Measurements from ENCODE around the gene C1orf50. TPM values are rescaled to one million over a fixed set of nuclear protein-coding genes. Genes with fewer than 3 reads are reported as not detected.
"Not testable (repeated sequence)": the region's sequence is repeated elsewhere in the genome, so short reads cannot be mapped to it uniquely, and the experiment has no call there.

Gene C1orf50
- total RNA-seq, 1 experiment from 2014 or later, result 3.8 TPM

GRCh38 chr1:42786097-42786496 is 19.0 kb downstream of the C1orf50 start:
- Histone ChIP-seq H3K36me3 (peaks cover 6% of the 10 kb centered on the region), H3K4me1 (no peaks in the 10 kb centered on the region), H3K27ac (no peak overlapping the region), H3K9me3 (replicated peaks) (no peaks in the 10 kb centered on the region), H3K27me3 (no peaks in the 10 kb centered on the region), H3K4me3 (no peak overlapping the region)
- no peak for DNase-seq

- Histone ChIP-seq H3K27me3 (no peaks in the 10 kb centered on the region), H3K27ac (no peak overlapping the region), H3K36me3 (peaks cover 2% of the 10 kb centered on the region; the same call in 1 of the 2 replicates), H3K9me3 (replicated peaks) (no peaks in the 10 kb centered on the region), H3K4me3 (no peak overlapping the region), H3K4me1 (no peaks in the 10 kb centered on the region)
- DNase-seq, result no peak
Measured at GRCh38 chr1:42788021-42788420, 21.0 kb downstream of the C1orf50 start.

- H3K36me3 ChIP-seq, result no peaks in the 10 kb centered on the region
- DNase-seq, result no peak
- no peaks in the 10 kb centered on the region for H3K4me1 ChIP-seq
- H3K9me3 ChIP-seq (replicated peaks), result no peaks in the 10 kb centered on the region
- H3K27ac ChIP-seq, result no peak overlapping the region
- H3K4me3 ChIP-seq, result no peak overlapping the region
- H3K27me3 ChIP-seq, result no peaks in the 10 kb centered on the region
Measured at GRCh38 chr1:42793824-42794223, 26.8 kb downstream of the C1orf50 start.

- no peaks in the 10 kb centered on the region for H3K36me3 ChIP-seq
- H3K9me3 ChIP-seq (replicated peaks), result no peaks in the 10 kb centered on the region
- no peak for DNase-seq
- no peak overlapping the region for H3K4me3 ChIP-seq
- no peaks in the 10 kb centered on the region for H3K4me1 ChIP-seq
- no peak overlapping the region for H3K27ac ChIP-seq
- no peaks in the 10 kb centered on the region for H3K27me3 ChIP-seq
Measured at GRCh38 chr1:42797414-42797813, 30.4 kb downstream of the C1orf50 start.

- Histone ChIP-seq H3K36me3 (no peaks in the 10 kb centered on the region), H3K9me3 (replicated peaks) (no peaks in the 10 kb centered on the region), H3K4me1 (no peaks in the 10 kb centered on the region), H3K27me3 (no peaks in the 10 kb centered on the region), H3K27ac (no peak overlapping the region), H3K4me3 (no peak overlapping the region)
- no peak for DNase-seq
Measured at GRCh38 chr1:42797979-42798378, 30.9 kb downstream of the C1orf50 start.

- no peak overlapping the region for H3K27ac ChIP-seq
- no peak overlapping the region for H3K4me3 ChIP-seq
- no peaks in the 10 kb centered on the region; the same call in 1 of the 2 replicates for H3K36me3 ChIP-seq
- H3K27me3 ChIP-seq, result no peaks in the 10 kb centered on the region
- no peaks in the 10 kb centered on the region; the same call in 1 of the 2 replicates for H3K9me3 ChIP-seq (replicated peaks)
- no peak for DNase-seq
- H3K4me1 ChIP-seq, result peaks cover 9% of the 10 kb centered on the region
Measured at GRCh38 chr1:42801832-42802473, 34.9 kb downstream of the C1orf50 start.

GRCh38 chr1:42806171-42806570 is 39.1 kb downstream of the C1orf50 start:
- Histone ChIP-seq H3K27me3 (no peaks in the 10 kb centered on the region), H3K27ac (no peak overlapping the region), H3K4me1 (peaks cover 18% of the 10 kb centered on the region), H3K4me3 (no peak overlapping the region), H3K9me3 (replicated peaks) (no peaks in the 10 kb centered on the region; the same call in 1 of the 2 replicates), H3K36me3 (no peaks in the 10 kb centered on the region; the same call in 1 of the 2 replicates)
- DNase-seq, result no peak

GRCh38 chr1:42806593-42806992 is 39.5 kb downstream of the C1orf50 start:
- Histone ChIP-seq H3K27ac (peak overlapping the region; percentile 67), H3K4me1 (peaks cover 18% of the 10 kb centered on the region), H3K36me3 (no peaks in the 10 kb centered on the region; the same call in 1 of the 2 replicates), H3K4me3 (no peak overlapping the region), H3K9me3 (replicated peaks) (no peaks in the 10 kb centered on the region; the same call in 1 of the 2 replicates), H3K27me3 (no peaks in the 10 kb centered on the region)
- no peak for DNase-seq

GRCh38 chr1:42807056-42807668 is 40.1 kb downstream of the C1orf50 start:
- Histone ChIP-seq H3K9me3 (replicated peaks) (no peaks in the 10 kb centered on the region; the same call in 1 of the 2 replicates), H3K4me3 (no peak overlapping the region), H3K36me3 (no peaks in the 10 kb centered on the region; the same call in 1 of the 2 replicates), H3K27me3 (no peaks in the 10 kb centered on the region), H3K27ac (peak overlapping the region; percentile 67), H3K4me1 (peaks cover 18% of the 10 kb centered on the region)
- DNase-seq, result peak; percentile 72 to 90

GRCh38 chr1:42814815-42815214 is 47.8 kb downstream of the C1orf50 start:
- H3K9me3 ChIP-seq (replicated peaks); DNase-seq; H3K27ac ChIP-seq; H3K4me3 ChIP-seq; H3K36me3 ChIP-seq; H3K27me3 ChIP-seq: not testable (repeated sequence)
- peaks cover 14% of the 10 kb centered on the region for H3K4me1 ChIP-seq

GRCh38 chr1:42815941-42816584 is 49.0 kb downstream of the C1orf50 start:
- Histone ChIP-seq H3K36me3 (peaks cover 3% of the 10 kb centered on the region; the same call in 1 of the 2 replicates), H3K9me3 (replicated peaks) (no peaks in the 10 kb centered on the region), H3K4me1 (peaks cover 14% of the 10 kb centered on the region), H3K4me3 (peak overlapping the region; percentile 98), H3K27me3 (no peaks in the 10 kb centered on the region), H3K27ac (peak overlapping the region; percentile 96)
- peak in 1 of 2 experiments; percentile 30 for DNase-seq

GRCh38 chr1:42816585-42817439 is 49.8 kb downstream of the C1orf50 start, which contains the start of the genes ERMAP and SVBP:
ERMAP (plus strand) TSS chr1:42817122; CDS start chr1:42830449, 13,327 bp downstream.
SVBP (minus strand) TSS chr1:42817397; CDS start chr1:42816544, 853 bp downstream.
- H3K4me3 ChIP-seq, result peak within 1 kb of the TSS; percentile 98
- peaks cover 3% of the 10 kb centered on the region; the same call in 1 of the 2 replicates for H3K36me3 ChIP-seq
- H3K9me3 ChIP-seq (replicated peaks), result no peaks in the 10 kb centered on the region
- H3K27ac ChIP-seq, result peak within 1 kb of the TSS; percentile 96
- peaks cover 14% of the 10 kb centered on the region for H3K4me1 ChIP-seq
- no peaks in the 10 kb centered on the region for H3K27me3 ChIP-seq
- DNase-seq, result peak; percentile 93 to 94

GRCh38 chr1:42817440-42817767 is 50.4 kb downstream of the C1orf50 start:
- H3K9me3 ChIP-seq (replicated peaks), result no peaks in the 10 kb centered on the region
- H3K36me3 ChIP-seq, result peaks cover 3% of the 10 kb centered on the region; the same call in 1 of the 2 replicates
- H3K4me3 ChIP-seq, result peak overlapping the region; percentile 98
- no peak for DNase-seq
- no peaks in the 10 kb centered on the region for H3K27me3 ChIP-seq
- H3K4me1 ChIP-seq, result peaks cover 14% of the 10 kb centered on the region
- peak overlapping the region; percentile 96 for H3K27ac ChIP-seq

- H3K9me3 ChIP-seq (replicated peaks), result no peaks in the 10 kb centered on the region
- peak overlapping the region; percentile 98 for H3K4me3 ChIP-seq
- DNase-seq, result no peak
- no peaks in the 10 kb centered on the region for H3K27me3 ChIP-seq
- no peak overlapping the region for H3K27ac ChIP-seq
- 0 out of 2 replicates have a peak, but pooled peaks cover 3% of the 10 kb centered on the region for H3K36me3 ChIP-seq
- H3K4me1 ChIP-seq, result peaks cover 20% of the 10 kb centered on the region
Measured at GRCh38 chr1:42817976-42818375, 50.9 kb downstream of the C1orf50 start.
